ENCODE measurements around the gene RPL11.
"Not testable (repeated sequence)": the region's sequence is repeated elsewhere in the genome, so short reads cannot be mapped to it uniquely, and the experiment has no call there.

RPL11 gene

GRCh38 chr1:23685197-23685596 lies 6.4 kb upstream of the RPL11 start:
- DNase-seq (ENCODE audit: low spot score), result not testable (repeated sequence)

GRCh38 chr1:23687680-23688079 lies 3.9 kb upstream of the RPL11 start:
- DNase-seq (ENCODE audit: low spot score), result not testable (repeated sequence)

GRCh38 chr1:23688281-23688680 lies 3.3 kb upstream of the RPL11 start:
- not testable (repeated sequence) for DNase-seq (ENCODE audit: low spot score)

- DNase-seq (ENCODE audit: low spot score), result no peak
Observed at GRCh38 chr1:23692308-23692871, 784 bp downstream of the RPL11 start.

GRCh38 chr1:23693599-23693998 lies 2.0 kb downstream of the RPL11 start:
- no peak for DNase-seq (ENCODE audit: low spot score)

- DNase-seq (ENCODE audit: low spot score), result no peak
Observed at GRCh38 chr1:23694371-23694770, 2.8 kb downstream of the RPL11 start.

- DNase-seq (ENCODE audit: low spot score), result no peak
Observed at GRCh38 chr1:23695667-23696066, 4.1 kb downstream of the RPL11 start.

GRCh38 chr1:23696335-23696989 lies 4.9 kb downstream of the RPL11 start:
- DNase-seq (ENCODE audit: low spot score), result no peak

GRCh38 chr1:23698466-23698865 lies 6.9 kb downstream of the RPL11 start:
- no peak for DNase-seq (ENCODE audit: low spot score)

GRCh38 chr1:23699280-23700179 lies 7.9 kb downstream of the RPL11 start:
- DNase-seq (ENCODE audit: low spot score), result no peak

GRCh38 chr1:23701310-23701709 lies 9.7 kb downstream of the RPL11 start:
- DNase-seq (ENCODE audit: low spot score), result no peak

- DNase-seq (ENCODE audit: low spot score), result no peak
Observed at GRCh38 chr1:23701996-23702395, 10.4 kb downstream of the RPL11 start.

- no peak for DNase-seq (ENCODE audit: low spot score)
Observed at GRCh38 chr1:23704834-23705495, 13.4 kb downstream of the RPL11 start.

- DNase-seq (ENCODE audit: low spot score), result no peak
Observed at GRCh38 chr1:23709229-23709628, 17.6 kb downstream of the RPL11 start.

- DNase-seq (ENCODE audit: low spot score), result peak; percentile 63
Observed at GRCh38 chr1:23718482-23718881, 26.9 kb downstream of the RPL11 start.

GRCh38 chr1:23719162-23719820 lies 27.7 kb downstream of the RPL11 start:
- DNase-seq (ENCODE audit: low spot score), result no peak

- no peak for DNase-seq (ENCODE audit: low spot score)
Observed at GRCh38 chr1:23720256-23720995, 28.8 kb downstream of the RPL11 start.

- no peak for DNase-seq (ENCODE audit: low spot score)
Observed at GRCh38 chr1:23722652-23723051, 31.0 kb downstream of the RPL11 start.

GRCh38 chr1:23726686-23727085 lies 35.1 kb downstream of the RPL11 start:
- DNase-seq (ENCODE audit: low spot score), result no peak

GRCh38 chr1:23727362-23727811 lies 35.8 kb downstream of the RPL11 start:
- no peak for DNase-seq (ENCODE audit: low spot score)
